ENCODE results near the gene MCM10.
"Not testable (repeated sequence)": the region's sequence is repeated elsewhere in the genome, so short reads cannot be mapped to it uniquely, and the experiment has no call there.

The MCM10 gene

GRCh38 chr10:13160934-13161856, at the start of gene MCM10:
Gene MCM10 (plus strand): TSS chr10:13161558. CDS start chr10:13164203, 2,645 bp downstream.
- peak; percentile 99 for DNase-seq

- no peak for DNase-seq
Measured at GRCh38 chr10:13113544-13113943, 47.8 kb upstream of the MCM10 start.

- DNase-seq = no peak
Measured at GRCh38 chr10:13115832-13116803, 45.2 kb upstream of the MCM10 start.

GRCh38 chr10:13117841-13118783, 43.2 kb upstream of the MCM10 start:
- DNase-seq = no peak

- no peak for DNase-seq
Measured at GRCh38 chr10:13118784-13119410, 42.5 kb upstream of the MCM10 start.

GRCh38 chr10:13120786-13121499, 40.4 kb upstream of the MCM10 start:
- DNase-seq = no peak

GRCh38 chr10:13121500-13121854, 39.9 kb upstream of the MCM10 start:
- DNase-seq = no peak

GRCh38 chr10:13136651-13137050, 24.7 kb upstream of the MCM10 start:
- DNase-seq = no peak

- DNase-seq = no peak
Measured at GRCh38 chr10:13139150-13139549, 22.2 kb upstream of the MCM10 start.

GRCh38 chr10:13139676-13140075, 21.7 kb upstream of the MCM10 start:
- DNase-seq = no peak

- DNase-seq = no peak
Measured at GRCh38 chr10:13140627-13141190, 20.6 kb upstream of the MCM10 start.

- DNase-seq = no peak
Measured at GRCh38 chr10:13143766-13144165, 17.6 kb upstream of the MCM10 start.

- DNase-seq = no peak
Measured at GRCh38 chr10:13144814-13145213, 16.5 kb upstream of the MCM10 start.

GRCh38 chr10:13146379-13146778, 15.0 kb upstream of the MCM10 start:
- DNase-seq = no peak

- no peak for DNase-seq
Measured at GRCh38 chr10:13147161-13147560, 14.2 kb upstream of the MCM10 start.

- no peak for DNase-seq
Measured at GRCh38 chr10:13152296-13152695, 9.1 kb upstream of the MCM10 start.

- not testable (repeated sequence) for DNase-seq
Measured at GRCh38 chr10:13155860-13156259, 5.5 kb upstream of the MCM10 start.

GRCh38 chr10:13158401-13158800, 3.0 kb upstream of the MCM10 start:
- peak; percentile 11 for DNase-seq

GRCh38 chr10:13161857-13162271, 506 bp downstream of the MCM10 start:
- no peak for DNase-seq

- no peak for DNase-seq
Measured at GRCh38 chr10:13163859-13164258, 2.5 kb downstream of the MCM10 start.

GRCh38 chr10:13165177-13165576, 3.8 kb downstream of the MCM10 start:
- DNase-seq = no peak
